Measurements from ENCODE around the gene COL27A1.

Gene COL27A1

DNA sequence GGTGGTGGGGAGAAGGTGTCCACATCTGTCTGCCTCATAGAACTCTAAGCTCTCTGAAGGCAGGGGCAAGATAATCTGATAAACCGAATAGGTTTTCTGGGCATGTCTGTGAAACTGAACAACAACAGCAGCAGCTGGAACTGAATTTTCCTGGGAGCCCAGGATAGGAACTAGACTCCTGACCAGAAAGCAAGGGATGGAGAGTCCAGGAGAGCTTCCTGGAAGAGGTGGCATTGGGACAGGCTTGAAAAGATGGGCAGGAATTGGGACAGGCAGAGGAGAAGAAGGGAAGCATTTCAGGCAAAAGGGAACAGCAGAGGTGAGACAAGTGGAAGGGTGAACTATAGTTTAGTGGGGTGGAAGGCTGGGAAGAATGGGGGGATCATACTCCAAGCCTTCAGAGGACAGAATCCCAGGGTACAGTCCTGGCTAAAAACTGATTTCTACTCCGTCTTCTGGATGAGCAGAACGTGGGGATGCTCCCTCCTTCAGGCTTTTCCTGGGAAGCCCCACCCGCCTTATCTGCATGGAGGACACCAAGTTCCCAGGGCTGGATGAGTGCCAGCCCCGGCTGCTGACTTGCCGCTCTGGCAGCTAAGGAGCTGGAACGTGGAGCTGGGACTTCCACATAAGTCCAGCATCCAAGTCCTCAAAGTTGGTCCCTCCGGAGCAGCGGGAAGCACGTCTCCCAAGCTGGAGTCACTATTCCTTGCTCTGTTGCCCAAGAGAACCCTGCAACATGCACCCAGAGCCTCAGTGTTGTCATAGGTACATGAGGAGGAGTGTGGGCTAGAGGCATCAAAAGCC lies 42.4 kb upstream of the COL27A1 start:
- no peak overlapping the region for H3K4me3 ChIP-seq (ENCODE audit: low read depth, low read length)
- TF ChIP-seq, protein P1, sequence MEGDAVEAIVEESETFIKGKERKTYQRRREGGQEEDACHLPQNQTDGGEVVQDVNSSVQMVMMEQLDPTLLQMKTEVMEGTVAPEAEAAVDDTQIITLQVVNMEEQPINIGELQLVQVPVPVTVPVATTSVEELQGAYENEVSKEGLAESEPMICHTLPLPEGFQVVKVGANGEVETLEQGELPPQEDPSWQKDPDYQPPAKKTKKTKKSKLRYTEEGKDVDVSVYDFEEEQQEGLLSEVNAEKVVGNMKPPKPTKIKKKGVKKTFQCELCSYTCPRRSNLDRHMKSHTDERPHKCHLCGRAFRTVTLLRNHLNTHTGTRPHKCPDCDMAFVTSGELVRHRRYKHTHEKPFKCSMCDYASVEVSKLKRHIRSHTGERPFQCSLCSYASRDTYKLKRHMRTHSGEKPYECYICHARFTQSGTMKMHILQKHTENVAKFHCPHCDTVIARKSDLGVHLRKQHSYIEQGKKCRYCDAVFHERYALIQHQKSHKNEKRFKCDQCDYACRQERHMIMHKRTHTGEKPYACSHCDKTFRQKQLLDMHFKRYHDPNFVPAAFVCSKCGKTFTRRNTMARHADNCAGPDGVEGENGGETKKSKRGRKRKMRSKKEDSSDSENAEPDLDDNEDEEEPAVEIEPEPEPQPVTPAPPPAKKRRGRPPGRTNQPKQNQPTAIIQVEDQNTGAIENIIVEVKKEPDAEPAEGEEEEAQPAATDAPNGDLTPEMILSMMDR (IDR thresholded peaks at IDR 0.05; ENCODE audit: borderline replicate concordance, insufficient read depth, low read depth, low read length) = no peak

DNA sequence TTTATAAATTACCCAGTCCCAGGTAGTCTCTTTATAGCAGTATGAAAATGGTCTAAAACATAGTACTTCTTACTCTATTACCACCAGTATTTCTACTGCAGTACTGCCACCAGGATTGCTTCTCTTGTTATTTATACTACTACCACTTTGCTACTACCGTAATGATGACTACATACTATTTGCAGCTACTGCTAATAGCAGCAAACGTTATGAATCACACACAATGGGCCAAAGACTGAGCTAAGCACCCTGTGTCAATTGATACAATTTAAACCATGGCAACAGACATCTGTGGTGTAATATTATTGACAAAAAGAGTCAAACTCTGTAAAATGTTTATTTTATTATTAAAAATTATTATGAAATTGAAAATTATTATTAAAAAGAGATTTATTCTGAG lies 41.0 kb upstream of the COL27A1 start:
- H3K4me3 ChIP-seq (ENCODE audit: low read depth, low read length) = no peak overlapping the region
- TF ChIP-seq, protein P1 (IDR thresholded peaks at IDR 0.05; ENCODE audit: borderline replicate concordance, insufficient read depth, low read depth, low read length) = no peak

GRCh38 chr9:114115654-114116125 lies 39.6 kb upstream of the COL27A1 start:
- TF ChIP-seq, protein P1 (IDR thresholded peaks at IDR 0.05; ENCODE audit: borderline replicate concordance, insufficient read depth, low read depth, low read length) = no peak

GRCh38 chr9:114116126-114116747 lies 39.1 kb upstream of the COL27A1 start:
- no peak overlapping the region for H3K4me3 ChIP-seq (ENCODE audit: low read depth, low read length)

More at GRCh38 chr9:114115654-114116125, 39.6 kb upstream of the COL27A1 start:
- no peak overlapping the region for H3K4me3 ChIP-seq (ENCODE audit: low read depth, low read length)

GRCh38 chr9:114117614-114117995 lies 37.7 kb upstream of the COL27A1 start:
- H3K4me3 ChIP-seq (ENCODE audit: low read depth, low read length) = no peak overlapping the region
- TF ChIP-seq, protein P1 (IDR thresholded peaks at IDR 0.05; ENCODE audit: borderline replicate concordance, insufficient read depth, low read depth, low read length) = no peak

More at GRCh38 chr9:114116126-114116747, 39.1 kb upstream of the COL27A1 start:
- TF ChIP-seq, protein P1 (IDR thresholded peaks at IDR 0.05; ENCODE audit: borderline replicate concordance, insufficient read depth, low read depth, low read length) = no peak

GRCh38 chr9:114117996-114118830 lies 37.1 kb upstream of the COL27A1 start:
- H3K4me3 ChIP-seq (ENCODE audit: low read depth, low read length) = no peak overlapping the region

More at GRCh38 chr9:114117996-114118830, 37.1 kb upstream of the COL27A1 start:
- TF ChIP-seq, protein P1 (IDR thresholded peaks at IDR 0.05; ENCODE audit: borderline replicate concordance, insufficient read depth, low read depth, low read length) = no peak

Data from GM12875 (cell line).